Right lung (tissue), 5 donors: ENCODE results near the gene SMURF1. TPM values are rescaled to one million over a fixed set of nuclear protein-coding genes. Genes with fewer than 3 reads are reported as not detected.

Experiments
- DNase-seq, 2 donors: peaks; one replicate each; pipeline ENCODE4 v3.0.0-alpha.2; 2013
- polyA plus RNA-seq, 5 donors: library from polyadenylated mRNA; unstranded; fragments of 120-200 nt; gene quantifications; one replicate each; pipeline versions ENCODE4 v1.2.1 to v1.2.3, GENCODE V29; 2013; ENCODE audit warnings: inconsistent platforms in 1 of 5, low replicate concordance in 1 of 5; ENCODE audit not compliant: insufficient read length in 5 of 5, insufficient read depth in 1 of 5

Gene SMURF1
- polyA plus RNA-seq, 5 donors, result 14.5 to 19.1 (median 16.1) TPM

- no peak for DNase-seq
These were observed 137.0 kb downstream of the SMURF1 start for GRCh38 chr7:99006739-99007424.

- DNase-seq, result no peak
These were observed 138.1 kb downstream of the SMURF1 start for GRCh38 chr7:99005776-99006175.

- no peak for DNase-seq
These were observed 139.0 kb downstream of the SMURF1 start for GRCh38 chr7:99004781-99005500.

- peak in 1 of 2 donors; percentile 14 for DNase-seq
These were observed 139.7 kb downstream of the SMURF1 start for GRCh38 chr7:99004216-99004615.

GRCh38 chr7:99003419-99003818 is 140.5 kb downstream of the SMURF1 start:
- DNase-seq, result no peak

- DNase-seq, result no peak
These were observed 141.1 kb downstream of the SMURF1 start for GRCh38 chr7:99002827-99003212.

GRCh38 chr7:99002148-99002826 is 141.6 kb downstream of the SMURF1 start:
- no peak for DNase-seq

GRCh38 chr7:99001482-99002147 is 142.3 kb downstream of the SMURF1 start:
- no peak for DNase-seq

- no peak for DNase-seq
These were observed 142.9 kb downstream of the SMURF1 start for GRCh38 chr7:99000904-99001465.

- DNase-seq, result no peak
These were observed 143.6 kb downstream of the SMURF1 start for GRCh38 chr7:99000196-99000903.

GRCh38 chr7:98998821-98999725 is 144.8 kb downstream of the SMURF1 start:
- DNase-seq, result no peak

- DNase-seq, result no peak
These were observed 146.1 kb downstream of the SMURF1 start for GRCh38 chr7:98997846-98998245.

- DNase-seq, result no peak
These were observed 147.8 kb downstream of the SMURF1 start for GRCh38 chr7:98996150-98996552.

- no peak for DNase-seq
These were observed 148.3 kb downstream of the SMURF1 start for GRCh38 chr7:98995523-98996149.

- no peak for DNase-seq
These were observed 148.8 kb downstream of the SMURF1 start for GRCh38 chr7:98995111-98995510.

GRCh38 chr7:98994046-98994944 is 149.6 kb downstream of the SMURF1 start:
- DNase-seq, result no peak

- DNase-seq, result no peak
These were observed 150.6 kb downstream of the SMURF1 start for GRCh38 chr7:98993024-98993897.

- no peak for DNase-seq
These were observed 151.8 kb downstream of the SMURF1 start for GRCh38 chr7:98992076-98992475.
